Measurements from ENCODE around the gene PCDHGA2. TPM values are rescaled to one million over a fixed set of nuclear protein-coding genes. Genes with fewer than 3 reads are reported as not detected.
"Not testable (repeated sequence)": the region's sequence is repeated elsewhere in the genome, so short reads cannot be mapped to it uniquely, and the experiment has no call there.

PCDHGA2 gene
- total RNA-seq (2014; rRNA removed; shearing (Covaris generic)): not detected in 2 replicates

DNA sequence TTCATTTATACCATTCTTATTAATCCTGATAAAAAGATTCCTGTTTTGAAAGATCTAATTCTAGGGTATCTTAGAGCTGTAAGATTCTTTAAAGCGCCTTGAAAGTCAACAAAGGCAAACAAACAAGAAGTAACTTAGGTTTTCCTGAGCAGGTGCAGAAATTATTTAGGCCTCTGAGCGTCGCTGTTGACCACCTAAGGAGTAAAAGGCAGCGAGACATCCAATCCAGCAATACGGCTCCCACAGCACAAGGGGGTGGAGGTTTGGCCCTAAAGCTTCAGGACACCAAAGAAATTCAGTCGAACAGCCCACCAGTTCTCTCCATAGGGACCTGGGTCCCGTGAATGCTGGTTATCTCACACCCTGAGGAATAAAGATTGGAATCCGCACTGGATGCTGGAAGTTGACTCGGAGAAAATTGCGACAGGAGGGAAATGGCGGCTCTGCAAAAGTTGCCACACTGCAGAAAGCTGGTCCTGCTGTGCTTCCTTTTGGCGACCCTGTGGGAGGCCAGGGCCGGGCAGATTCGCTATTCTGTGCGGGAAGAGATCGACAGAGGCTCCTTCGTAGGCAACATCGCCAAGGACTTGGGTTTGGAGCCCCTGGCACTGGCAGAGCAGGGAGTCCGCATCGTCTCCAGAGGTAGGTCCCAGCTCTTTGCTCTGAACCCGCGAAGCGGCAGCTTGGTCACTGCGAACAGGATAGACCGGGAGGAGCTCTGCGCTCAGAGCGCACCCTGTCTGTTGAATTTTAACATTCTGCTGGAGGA is at the start of gene PCDHGA2:
Gene PCDHGA2, plus strand, starts transcription at position 223 of the 769 bp plus-strand sequence.
- peak; percentile 61 for DNase-seq
- Histone ChIP-seq H3K36me3 (replicated peaks; ENCODE audit: control insufficient read depth, insufficient read depth, low read length) (no peaks in the 10 kb centered on the region), H3K4me3 (ENCODE audit: insufficient read depth, low read depth, low read length) (no peak within 1 kb of the TSS), H3K27me3 (ENCODE audit: control insufficient read depth, insufficient read depth, low read length) (no peaks in the 10 kb centered on the region)

DNA sequence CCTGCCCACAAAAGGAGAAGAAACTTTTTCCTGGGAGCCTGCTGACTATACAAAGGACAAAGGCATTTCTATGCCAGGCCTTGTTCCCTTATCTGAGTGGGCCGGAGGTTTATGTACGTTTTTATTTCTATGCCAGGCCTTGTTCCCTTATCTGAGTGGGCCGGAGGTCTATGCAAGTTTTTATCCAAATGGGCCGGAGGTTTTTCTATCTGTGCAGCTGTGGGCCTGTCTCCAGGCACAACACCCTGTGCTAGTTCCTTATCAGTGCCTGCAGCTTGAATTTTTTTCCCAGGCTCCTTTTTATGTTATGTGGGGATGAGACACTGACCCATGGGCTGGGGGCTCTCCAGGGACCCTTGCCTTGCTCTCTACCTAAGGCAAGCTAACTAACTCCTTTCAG is 40.2 kb upstream of the PCDHGA2 start:
- no peak overlapping the region for H3K4me3 ChIP-seq (ENCODE audit: insufficient read depth, low read depth, low read length)
- no peaks in the 10 kb centered on the region for H3K36me3 ChIP-seq (replicated peaks; ENCODE audit: control insufficient read depth, insufficient read depth, low read length)
- H3K27me3 ChIP-seq (ENCODE audit: control insufficient read depth, insufficient read depth, low read length): no peaks in the 10 kb centered on the region
- DNase-seq: no peak

- peak; percentile 21 for DNase-seq
- Histone ChIP-seq H3K4me3 (ENCODE audit: insufficient read depth, low read depth, low read length) (no peak within 1 kb of the TSS), H3K27me3 (ENCODE audit: control insufficient read depth, insufficient read depth, low read length) (no peaks in the 10 kb centered on the region), H3K36me3 (replicated peaks; ENCODE audit: control insufficient read depth, insufficient read depth, low read length) (no peaks in the 10 kb centered on the region)
Observed at GRCh38 chr5:141303756-141304155, 34.8 kb upstream of the PCDHGA2 start, which contains the start of gene SLC25A2. Gene SLC25A2, minus strand, starts transcription at chr5:141304049. Its CDS starts 184 bp downstream, at chr5:141303865.

DNA sequence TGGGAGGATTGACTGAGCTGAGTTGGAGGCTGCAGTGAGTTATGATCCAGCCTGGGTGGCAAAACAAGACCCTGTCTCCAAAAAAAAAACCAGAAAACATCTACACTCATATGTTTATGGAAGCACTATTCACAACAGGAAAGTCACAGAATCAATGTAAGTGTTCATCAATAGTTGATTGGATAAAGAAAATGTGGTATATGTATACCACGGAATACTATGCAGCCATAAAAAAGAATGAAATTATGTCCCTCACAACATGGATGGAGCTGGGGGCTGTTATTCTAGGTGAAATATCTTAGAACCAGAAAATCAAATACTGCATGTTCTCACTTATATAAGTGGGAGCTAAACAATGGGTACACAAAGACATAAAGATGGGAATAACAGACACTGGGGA is 31.9 kb upstream of the PCDHGA2 start:
- no peak overlapping the region for H3K4me3 ChIP-seq (ENCODE audit: insufficient read depth, low read depth, low read length)
- H3K36me3 ChIP-seq (replicated peaks; ENCODE audit: control insufficient read depth, insufficient read depth, low read length): no peaks in the 10 kb centered on the region
- no peak for DNase-seq
- H3K27me3 ChIP-seq (ENCODE audit: control insufficient read depth, insufficient read depth, low read length): no peaks in the 10 kb centered on the region

DNA sequence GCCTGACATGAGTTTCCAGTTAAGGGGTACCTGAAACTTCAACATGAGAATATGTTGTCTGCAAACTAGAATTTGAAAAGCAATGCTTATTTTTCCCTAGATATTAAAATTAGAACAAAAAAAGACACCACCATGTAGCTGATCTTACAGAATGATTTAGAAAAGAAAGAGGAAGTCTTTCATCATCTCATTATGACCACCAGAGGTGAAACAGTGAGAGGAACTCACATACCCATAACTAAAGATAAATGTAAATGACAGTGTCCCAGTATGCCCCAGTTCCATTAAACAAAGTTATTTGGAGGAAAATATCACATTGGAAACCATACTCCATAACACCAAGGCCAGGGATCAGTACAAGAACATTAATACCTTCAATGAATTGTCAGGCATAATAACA is 24.8 kb upstream of the PCDHGA2 start:
- H3K36me3 ChIP-seq (replicated peaks; ENCODE audit: control insufficient read depth, insufficient read depth, low read length): peaks cover 1% of the 10 kb centered on the region
- H3K27me3 ChIP-seq (ENCODE audit: control insufficient read depth, insufficient read depth, low read length): no peaks in the 10 kb centered on the region
- no peak for DNase-seq
- no peak overlapping the region for H3K4me3 ChIP-seq (ENCODE audit: insufficient read depth, low read depth, low read length)

DNA sequence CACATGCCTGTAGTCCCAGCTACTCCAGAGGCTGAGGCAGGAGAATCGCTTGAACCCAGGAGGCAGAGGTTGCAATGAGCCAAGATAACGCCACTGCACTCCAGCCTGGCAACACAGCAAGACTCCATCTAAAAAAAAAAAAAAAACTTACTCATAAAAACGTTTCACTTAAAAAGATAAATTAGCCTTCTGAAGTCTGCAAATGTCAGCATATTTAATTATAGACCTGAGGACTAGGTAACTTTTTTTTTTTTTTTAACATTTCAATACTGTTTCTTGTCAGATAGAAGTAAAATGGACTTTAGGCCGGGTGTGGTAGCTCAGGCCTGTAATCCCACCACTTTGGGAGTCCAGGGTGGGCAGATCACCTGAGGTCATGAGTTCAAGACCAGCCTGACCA is 21.6 kb upstream of the PCDHGA2 start:
- not testable (repeated sequence) for DNase-seq
- peaks cover 13% of the 10 kb centered on the region for H3K36me3 ChIP-seq (replicated peaks; ENCODE audit: control insufficient read depth, insufficient read depth, low read length)

DNA sequence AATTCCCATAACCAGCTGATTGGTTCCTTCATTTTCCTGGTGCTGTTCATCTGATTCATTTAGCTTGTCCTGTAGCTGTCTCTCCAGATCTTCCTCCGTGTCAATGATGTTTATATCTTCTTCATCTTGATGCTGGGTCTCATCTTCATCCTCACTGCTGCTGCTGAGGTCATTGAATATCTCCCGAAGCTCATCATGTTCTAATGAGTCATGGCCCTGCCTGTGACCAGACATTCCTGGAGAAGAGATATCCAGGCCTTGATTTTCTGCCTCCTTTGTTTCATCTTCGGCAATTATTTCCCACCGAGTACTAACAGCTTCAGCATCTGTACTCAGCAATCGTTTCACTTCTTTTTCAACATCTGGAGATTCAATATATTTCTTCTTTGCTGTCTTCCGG is 19.4 kb upstream of the PCDHGA2 start:
- no peak for DNase-seq
- peaks cover 13% of the 10 kb centered on the region for H3K36me3 ChIP-seq (replicated peaks; ENCODE audit: control insufficient read depth, insufficient read depth, low read length)
- no peaks in the 10 kb centered on the region for H3K27me3 ChIP-seq (ENCODE audit: control insufficient read depth, insufficient read depth, low read length)
- no peak overlapping the region for H3K4me3 ChIP-seq (ENCODE audit: insufficient read depth, low read depth, low read length)

More for the DNA sequence above, 21.6 kb upstream of the PCDHGA2 start:
- H3K4me3 ChIP-seq (ENCODE audit: insufficient read depth, low read depth, low read length); H3K27me3 ChIP-seq (ENCODE audit: control insufficient read depth, insufficient read depth, low read length): not testable (repeated sequence)

GRCh38 chr5:141319699-141320098 is 18.9 kb upstream of the PCDHGA2 start:
- H3K27me3 ChIP-seq (ENCODE audit: control insufficient read depth, insufficient read depth, low read length): no peaks in the 10 kb centered on the region
- H3K4me3 ChIP-seq (ENCODE audit: insufficient read depth, low read depth, low read length): peak overlapping the region; percentile 95
- H3K36me3 ChIP-seq (replicated peaks; ENCODE audit: control insufficient read depth, insufficient read depth, low read length): peaks cover 13% of the 10 kb centered on the region
- no peak for DNase-seq

DNA sequence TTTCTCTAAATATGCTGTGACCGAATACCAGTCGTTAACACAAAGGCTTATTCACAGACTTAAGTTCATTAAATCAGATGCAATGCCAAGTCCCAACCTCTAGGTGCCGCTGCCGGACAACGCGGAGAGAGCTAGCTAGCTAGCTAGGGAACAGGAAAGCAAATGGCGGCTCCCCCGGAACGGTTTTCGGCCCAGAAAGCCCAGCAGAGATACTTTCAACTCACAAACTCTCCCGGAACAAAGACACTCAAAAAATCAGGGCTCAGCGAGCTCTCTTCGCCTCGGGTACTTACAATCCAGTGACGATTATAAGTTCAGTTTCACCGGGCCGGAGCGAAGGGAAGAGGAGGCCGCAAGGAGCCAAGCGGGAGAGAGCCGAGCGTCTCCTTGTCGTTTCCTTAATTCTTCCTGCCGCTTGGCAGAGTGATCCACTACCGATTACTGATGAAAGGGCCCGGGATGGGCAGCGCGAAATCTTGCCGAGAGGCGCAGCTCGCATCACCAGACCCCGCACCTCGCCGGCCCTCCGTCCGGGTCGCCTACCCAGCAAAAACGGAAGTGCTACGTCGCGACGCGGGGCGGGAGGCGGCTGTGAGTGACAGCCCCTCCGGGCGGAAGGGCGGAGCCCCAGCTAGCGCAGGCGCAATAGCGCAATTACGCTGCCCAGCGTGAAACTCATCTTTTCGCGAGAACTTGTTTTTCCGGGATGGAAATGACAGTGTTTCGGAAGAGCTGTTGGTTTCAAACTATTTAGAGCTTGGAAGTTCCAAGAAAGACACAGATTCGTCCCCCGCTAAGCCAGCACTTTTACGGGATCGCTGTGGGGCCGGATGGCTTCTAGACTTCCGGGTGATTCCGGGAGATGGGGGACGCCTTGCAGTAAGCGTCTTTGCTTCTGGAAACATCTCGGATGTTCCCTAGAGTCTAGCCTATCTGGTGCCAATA is 18.1 kb upstream of the PCDHGA2 start, which contains the start of gene TAF7:
Gene TAF7, minus strand, starts transcription at position 560 of the 945 bp plus-strand sequence. CDS start 740 bp downstream, outside the sequence.
- DNase-seq: peak; percentile 96
- Histone ChIP-seq H3K36me3 (replicated peaks; ENCODE audit: control insufficient read depth, insufficient read depth, low read length) (peaks cover 13% of the 10 kb centered on the region), H3K27me3 (ENCODE audit: control insufficient read depth, insufficient read depth, low read length) (no peaks in the 10 kb centered on the region), H3K4me3 (ENCODE audit: insufficient read depth, low read depth, low read length) (peak within 1 kb of the TSS; percentile 95)

DNA sequence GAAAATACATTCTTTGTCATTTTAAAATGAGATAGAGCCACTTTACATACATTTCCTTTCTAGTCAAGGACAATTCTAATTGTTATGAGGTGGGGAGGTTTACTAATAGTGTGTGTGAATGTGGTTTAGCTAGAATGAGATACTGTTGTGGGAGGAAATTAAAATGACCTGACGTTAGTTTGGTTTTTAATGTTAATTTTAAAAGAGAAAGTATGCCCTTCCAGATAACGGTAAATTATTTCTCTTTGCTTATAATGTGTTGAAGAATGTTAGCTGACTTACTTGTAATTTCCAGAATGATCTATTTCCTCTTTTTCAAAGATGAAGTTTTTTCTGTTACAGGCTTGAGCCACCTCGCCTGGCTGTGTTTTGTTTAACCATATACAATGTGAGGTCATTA is 16.3 kb upstream of the PCDHGA2 start:
- DNase-seq: no peak
- Histone ChIP-seq H3K27me3 (ENCODE audit: control insufficient read depth, insufficient read depth, low read length) (no peaks in the 10 kb centered on the region), H3K4me3 (ENCODE audit: insufficient read depth, low read depth, low read length) (no peak overlapping the region), H3K36me3 (replicated peaks; ENCODE audit: control insufficient read depth, insufficient read depth, low read length) (peaks cover 13% of the 10 kb centered on the region)

DNA sequence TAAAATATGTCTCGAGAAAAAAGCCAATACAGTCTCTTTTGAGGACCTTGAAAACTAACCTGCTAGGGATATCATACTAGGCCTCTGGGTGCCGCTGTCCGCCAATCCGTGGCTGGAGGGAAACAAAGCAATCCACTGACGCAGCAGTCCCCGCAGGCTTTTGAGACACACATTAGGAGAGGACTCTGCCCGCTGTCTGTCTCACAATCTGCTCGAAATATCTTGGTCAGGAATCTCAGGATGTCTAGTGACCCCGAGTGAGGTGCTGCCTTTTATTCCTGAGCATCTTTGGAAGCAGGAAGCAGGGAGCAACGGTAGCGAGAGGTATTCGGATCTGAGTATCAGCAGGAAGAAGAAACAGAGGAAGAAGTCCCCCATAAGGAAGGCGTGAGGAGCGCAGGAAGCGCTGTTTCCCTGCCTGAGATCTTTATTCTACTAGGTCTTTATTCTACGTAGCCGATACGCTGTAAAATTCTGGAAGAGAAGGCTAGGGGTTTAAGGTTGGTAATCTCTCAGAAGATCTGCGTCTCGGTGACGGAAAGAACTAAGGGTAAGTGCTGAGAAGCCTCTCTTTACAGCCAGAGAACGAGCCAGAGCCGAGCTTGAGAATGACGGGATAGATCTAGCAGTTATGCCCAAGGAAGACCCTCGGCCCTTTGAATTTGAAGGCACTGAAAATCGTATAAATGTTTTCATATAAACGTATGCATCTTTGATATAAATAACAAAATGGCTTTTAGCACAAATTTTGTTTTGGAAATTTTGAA is 12.3 kb upstream of the PCDHGA2 start:
- no peaks in the 10 kb centered on the region for H3K36me3 ChIP-seq (replicated peaks; ENCODE audit: control insufficient read depth, insufficient read depth, low read length)
- peak; percentile 68 for DNase-seq
- H3K27me3 ChIP-seq (ENCODE audit: control insufficient read depth, insufficient read depth, low read length): no peaks in the 10 kb centered on the region
- peak overlapping the region; percentile 23; the same call in 1 of the 2 replicates for H3K4me3 ChIP-seq (ENCODE audit: insufficient read depth, low read depth, low read length)

- Histone ChIP-seq H3K27me3 (ENCODE audit: control insufficient read depth, insufficient read depth, low read length) (no peaks in the 10 kb centered on the region), H3K36me3 (replicated peaks; ENCODE audit: control insufficient read depth, insufficient read depth, low read length) (no peaks in the 10 kb centered on the region), H3K4me3 (ENCODE audit: insufficient read depth, low read depth, low read length) (no peak overlapping the region)
- no peak for DNase-seq
Observed at GRCh38 chr5:141328231-141328630, 10.3 kb upstream of the PCDHGA2 start.

DNA sequence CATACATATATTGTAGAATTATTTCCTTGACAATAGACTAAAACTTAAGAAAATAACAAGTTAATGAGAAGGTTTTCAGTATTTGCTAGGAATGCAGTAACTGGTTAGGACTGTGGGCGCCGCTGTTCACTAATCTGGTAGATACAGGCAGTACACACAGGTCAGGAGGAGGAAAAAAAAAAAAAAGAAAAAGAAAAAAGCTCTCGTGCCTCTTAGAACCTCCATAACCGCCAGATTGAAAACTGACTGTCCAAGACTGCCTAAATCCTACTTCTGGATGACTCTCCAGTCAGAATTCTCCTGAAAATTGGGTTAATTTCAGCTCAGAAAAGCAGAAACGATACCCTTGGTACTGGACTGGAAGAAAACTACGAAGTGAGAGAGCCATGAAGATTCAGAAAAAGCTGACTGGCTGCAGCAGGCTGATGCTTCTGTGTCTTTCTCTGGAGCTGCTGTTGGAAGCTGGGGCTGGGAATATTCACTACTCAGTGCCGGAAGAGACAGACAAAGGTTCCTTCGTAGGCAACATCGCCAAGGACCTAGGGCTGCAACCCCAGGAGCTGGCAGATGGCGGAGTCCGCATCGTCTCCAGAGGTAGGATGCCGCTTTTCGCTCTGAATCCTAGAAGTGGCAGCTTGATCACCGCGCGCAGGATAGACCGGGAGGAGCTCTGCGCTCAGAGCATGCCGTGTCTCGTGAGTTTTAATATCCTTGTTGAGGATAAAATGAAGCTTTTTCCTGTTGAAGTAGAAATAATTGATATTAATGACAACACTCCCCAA is 8.1 kb upstream of the PCDHGA2 start, which contains the start of gene PCDHGA1:
Gene PCDHGA1, plus strand, starts transcription at position 216 of the 782 bp plus-strand sequence.
- Histone ChIP-seq H3K27me3 (ENCODE audit: control insufficient read depth, insufficient read depth, low read length) (no peaks in the 10 kb centered on the region), H3K36me3 (replicated peaks; ENCODE audit: control insufficient read depth, insufficient read depth, low read length) (no peaks in the 10 kb centered on the region), H3K4me3 (ENCODE audit: insufficient read depth, low read depth, low read length) (no peak within 1 kb of the TSS)
- DNase-seq: no peak
